ENCODE results near the gene H19.

Gene H19

GRCh38 chr11:1983601-1983961, 14.1 kb downstream of the H19 start:
- Histone ChIP-seq H3K27me3 (ENCODE audit: insufficient read depth, low read length) (no peaks in the 10 kb centered on the region), H3K79me2 (ENCODE audit: control insufficient read depth, insufficient read depth, low read length, unreplicated experiment) (no peaks in the 10 kb centered on the region), H3K27ac (ENCODE audit: low read depth, low read length) (no peak overlapping the region), H3K36me3 (ENCODE audit: insufficient read depth, low read length) (no peaks in the 10 kb centered on the region), H3K4me1 (ENCODE audit: control insufficient read depth, insufficient read depth, low read length, unreplicated experiment) (no peaks in the 10 kb centered on the region), H2AFZ (ENCODE audit: low read length, unreplicated experiment) (no peak overlapping the region), H3K4me3 (ENCODE audit: low read depth, low read length) (no peak overlapping the region)

GRCh38 chr11:1982873-1983600, 14.6 kb downstream of the H19 start:
- no peak overlapping the region for H3K4me3 ChIP-seq (ENCODE audit: low read depth, low read length)
- H3K79me2 ChIP-seq (ENCODE audit: control insufficient read depth, insufficient read depth, low read length, unreplicated experiment) = no peaks in the 10 kb centered on the region
- H3K27ac ChIP-seq (ENCODE audit: low read depth, low read length) = no peak overlapping the region
- no peak overlapping the region for H2AFZ ChIP-seq (ENCODE audit: low read length, unreplicated experiment)
- no peaks in the 10 kb centered on the region for H3K36me3 ChIP-seq (ENCODE audit: insufficient read depth, low read length)
- H3K27me3 ChIP-seq (ENCODE audit: insufficient read depth, low read length) = no peaks in the 10 kb centered on the region
- no peaks in the 10 kb centered on the region for H3K4me1 ChIP-seq (ENCODE audit: control insufficient read depth, insufficient read depth, low read length, unreplicated experiment)

DNA sequence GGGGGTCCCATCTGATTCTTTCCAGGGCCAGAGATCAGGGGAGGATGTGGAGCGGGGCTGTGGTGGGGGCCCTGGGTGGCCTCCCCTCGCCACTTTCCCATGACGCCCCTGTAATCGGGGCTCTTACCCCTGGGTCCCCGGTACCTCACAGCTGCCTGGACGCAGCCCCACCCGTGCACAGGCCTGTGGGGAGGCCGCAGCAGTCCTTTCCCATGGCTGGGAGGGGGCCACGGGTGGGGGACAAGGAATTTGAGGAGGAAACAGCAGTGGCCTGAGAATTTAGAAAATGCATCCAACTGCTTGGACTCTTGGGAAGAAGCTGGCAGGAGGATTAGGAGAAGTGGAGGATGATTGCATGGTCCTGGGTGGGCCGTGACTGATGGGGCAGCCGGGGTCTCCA, 18.0 kb downstream of the H19 start:
- Histone ChIP-seq H3K27ac (ENCODE audit: low read depth, low read length) (no peak overlapping the region), H3K79me2 (ENCODE audit: control insufficient read depth, insufficient read depth, low read length, unreplicated experiment) (no peaks in the 10 kb centered on the region), H2AFZ (ENCODE audit: low read length, unreplicated experiment) (no peak overlapping the region), H3K4me3 (ENCODE audit: low read depth, low read length) (no peak overlapping the region), H3K36me3 (ENCODE audit: insufficient read depth, low read length) (no peaks in the 10 kb centered on the region), H3K27me3 (ENCODE audit: insufficient read depth, low read length) (no peaks in the 10 kb centered on the region), H3K4me1 (ENCODE audit: control insufficient read depth, insufficient read depth, low read length, unreplicated experiment) (no peaks in the 10 kb centered on the region)

DNA sequence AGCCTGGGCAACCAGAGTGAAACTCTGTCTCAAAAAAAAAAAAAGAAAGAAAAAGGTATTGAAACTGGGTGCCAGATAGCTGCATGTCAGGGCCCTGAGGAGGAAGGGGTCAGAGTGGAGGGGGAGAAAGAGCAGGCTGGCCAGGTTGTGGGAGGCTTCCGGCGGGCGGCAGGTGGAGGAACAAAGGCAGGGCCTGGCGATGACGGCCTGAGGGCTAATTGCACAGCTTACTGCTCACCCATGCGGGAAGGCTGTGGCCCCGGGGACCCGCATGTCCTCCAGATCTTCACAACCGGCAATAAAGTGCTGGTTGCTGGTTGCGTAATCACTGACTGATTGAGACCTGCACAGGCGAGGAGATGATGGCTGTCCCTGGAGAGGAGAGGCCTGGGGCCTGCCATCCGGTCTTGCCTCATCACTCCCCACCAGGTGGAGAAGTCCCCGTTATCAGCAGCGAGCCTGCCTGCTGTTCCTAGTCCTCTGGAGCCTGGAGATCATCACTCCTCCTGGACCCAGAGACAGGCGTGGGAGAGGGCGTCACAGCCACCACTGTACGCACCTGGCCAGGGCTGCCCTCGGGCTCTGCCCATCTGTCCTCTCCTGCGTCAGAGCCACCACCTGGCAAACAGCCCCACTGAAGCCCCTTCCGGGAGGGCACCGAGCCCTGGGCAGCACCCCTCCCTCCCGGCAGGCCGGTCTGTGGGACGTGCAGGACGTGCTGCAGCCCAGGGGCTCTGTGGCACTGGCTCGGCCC, 18.7 kb downstream of the H19 start:
- Histone ChIP-seq H3K4me1 (ENCODE audit: control insufficient read depth, insufficient read depth, low read length, unreplicated experiment) (no peaks in the 10 kb centered on the region), H2AFZ (ENCODE audit: low read length, unreplicated experiment) (no peak overlapping the region), H3K27ac (ENCODE audit: low read depth, low read length) (no peak overlapping the region), H3K4me3 (ENCODE audit: low read depth, low read length) (no peak overlapping the region), H3K36me3 (ENCODE audit: insufficient read depth, low read length) (no peaks in the 10 kb centered on the region), H3K79me2 (ENCODE audit: control insufficient read depth, insufficient read depth, low read length, unreplicated experiment) (no peaks in the 10 kb centered on the region), H3K27me3 (ENCODE audit: insufficient read depth, low read length) (no peaks in the 10 kb centered on the region)

- no peak overlapping the region for H3K4me3 ChIP-seq (ENCODE audit: low read depth, low read length)
- H2AFZ ChIP-seq (ENCODE audit: low read length, unreplicated experiment) = no peak overlapping the region
- H3K79me2 ChIP-seq (ENCODE audit: control insufficient read depth, insufficient read depth, low read length, unreplicated experiment) = no peaks in the 10 kb centered on the region
- H3K36me3 ChIP-seq (ENCODE audit: insufficient read depth, low read length) = no peaks in the 10 kb centered on the region
- no peaks in the 10 kb centered on the region for H3K27me3 ChIP-seq (ENCODE audit: insufficient read depth, low read length)
- H3K27ac ChIP-seq (ENCODE audit: low read depth, low read length) = no peak overlapping the region
- no peaks in the 10 kb centered on the region for H3K4me1 ChIP-seq (ENCODE audit: control insufficient read depth, insufficient read depth, low read length, unreplicated experiment)
Observed at GRCh38 chr11:1975185-1975584, 22.5 kb downstream of the H19 start.

DNA sequence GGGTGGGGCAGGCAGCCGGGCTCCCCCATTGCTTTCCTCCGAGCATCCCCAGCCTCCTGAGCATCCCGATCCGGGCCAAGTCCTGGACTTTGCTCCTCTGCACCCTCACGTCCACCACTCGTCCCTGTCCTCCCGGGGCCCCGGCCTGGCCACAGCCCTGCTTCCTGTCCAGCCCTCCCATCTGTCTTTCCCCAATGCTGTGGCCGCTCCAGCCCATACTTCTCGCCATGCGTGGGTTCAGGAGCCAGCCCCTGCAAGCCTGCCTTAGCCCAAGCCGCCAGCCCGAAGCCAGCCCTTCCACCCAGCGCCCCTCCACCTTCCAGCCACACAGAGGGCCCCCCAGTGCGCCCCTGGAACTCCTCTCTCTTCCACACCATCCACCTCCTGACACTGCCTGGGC, 26.7 kb downstream of the H19 start:
- no peak overlapping the region for H3K27ac ChIP-seq (ENCODE audit: low read depth, low read length)
- no peak overlapping the region for H2AFZ ChIP-seq (ENCODE audit: low read length, unreplicated experiment)
- H3K36me3 ChIP-seq (ENCODE audit: insufficient read depth, low read length) = no peaks in the 10 kb centered on the region
- no peaks in the 10 kb centered on the region for H3K27me3 ChIP-seq (ENCODE audit: insufficient read depth, low read length)
- H3K4me1 ChIP-seq (ENCODE audit: control insufficient read depth, insufficient read depth, low read length, unreplicated experiment) = no peaks in the 10 kb centered on the region
- H3K79me2 ChIP-seq (ENCODE audit: control insufficient read depth, insufficient read depth, low read length, unreplicated experiment) = no peaks in the 10 kb centered on the region
- no peak overlapping the region for H3K4me3 ChIP-seq (ENCODE audit: low read depth, low read length)

GRCh38 chr11:1969776-1970175, 27.9 kb downstream of the H19 start:
- Histone ChIP-seq H3K27me3 (ENCODE audit: insufficient read depth, low read length) (no peaks in the 10 kb centered on the region), H3K79me2 (ENCODE audit: control insufficient read depth, insufficient read depth, low read length, unreplicated experiment) (no peaks in the 10 kb centered on the region), H3K27ac (ENCODE audit: low read depth, low read length) (no peak overlapping the region), H2AFZ (ENCODE audit: low read length, unreplicated experiment) (no peak overlapping the region), H3K4me3 (ENCODE audit: low read depth, low read length) (no peak overlapping the region), H3K36me3 (ENCODE audit: insufficient read depth, low read length) (no peaks in the 10 kb centered on the region), H3K4me1 (ENCODE audit: control insufficient read depth, insufficient read depth, low read length, unreplicated experiment) (no peaks in the 10 kb centered on the region)

- H3K4me3 ChIP-seq (ENCODE audit: low read depth, low read length) = no peak overlapping the region
- H3K79me2 ChIP-seq (ENCODE audit: control insufficient read depth, insufficient read depth, low read length, unreplicated experiment) = no peaks in the 10 kb centered on the region
- no peak overlapping the region for H2AFZ ChIP-seq (ENCODE audit: low read length, unreplicated experiment)
- no peaks in the 10 kb centered on the region for H3K36me3 ChIP-seq (ENCODE audit: insufficient read depth, low read length)
- no peaks in the 10 kb centered on the region for H3K4me1 ChIP-seq (ENCODE audit: control insufficient read depth, insufficient read depth, low read length, unreplicated experiment)
- no peak overlapping the region for H3K27ac ChIP-seq (ENCODE audit: low read depth, low read length)
- no peaks in the 10 kb centered on the region for H3K27me3 ChIP-seq (ENCODE audit: insufficient read depth, low read length)
Observed at GRCh38 chr11:1969035-1969434, 28.6 kb downstream of the H19 start.

- Histone ChIP-seq H3K27me3 (ENCODE audit: insufficient read depth, low read length) (no peaks in the 10 kb centered on the region), H3K27ac (ENCODE audit: low read depth, low read length) (no peak overlapping the region), H3K4me1 (ENCODE audit: control insufficient read depth, insufficient read depth, low read length, unreplicated experiment) (no peaks in the 10 kb centered on the region), H3K36me3 (ENCODE audit: insufficient read depth, low read length) (no peaks in the 10 kb centered on the region), H3K4me3 (ENCODE audit: low read depth, low read length) (no peak overlapping the region), H3K79me2 (ENCODE audit: control insufficient read depth, insufficient read depth, low read length, unreplicated experiment) (no peaks in the 10 kb centered on the region), H2AFZ (ENCODE audit: low read length, unreplicated experiment) (no peak overlapping the region)
Observed at GRCh38 chr11:1968454-1969002, 29.1 kb downstream of the H19 start.

GRCh38 chr11:1967641-1968225, 29.9 kb downstream of the H19 start:
- Histone ChIP-seq H3K27me3 (ENCODE audit: insufficient read depth, low read length) (no peaks in the 10 kb centered on the region), H3K27ac (ENCODE audit: low read depth, low read length) (no peak overlapping the region), H2AFZ (ENCODE audit: low read length, unreplicated experiment) (no peak overlapping the region), H3K79me2 (ENCODE audit: control insufficient read depth, insufficient read depth, low read length, unreplicated experiment) (no peaks in the 10 kb centered on the region), H3K4me3 (ENCODE audit: low read depth, low read length) (no peak overlapping the region), H3K4me1 (ENCODE audit: control insufficient read depth, insufficient read depth, low read length, unreplicated experiment) (no peaks in the 10 kb centered on the region), H3K36me3 (ENCODE audit: insufficient read depth, low read length) (no peaks in the 10 kb centered on the region)

All from ACC112 (cell line).